RPMI7951 (cell line): ENCODE measurements around the gene CD93. TPM values are rescaled to one million over a fixed set of nuclear protein-coding genes. Genes with fewer than 3 reads are reported as not detected.

Experiments
- DNase-seq: peaks from one replicate; pipeline ENCODE4 v3.0.0-alpha.2; 2012; ENCODE audit warnings: low read depth
- total RNA-seq: library from RNA; depleted of rRNA; stranded (reverse); fragments of >200 nt; shearing (Covaris generic); gene quantifications from 2 replicates; pipeline ENCODE4 v1.2.3, GENCODE V29; 2014

CD93 gene
- total RNA-seq, 1 experiment from 2014 or later: under 0.01 TPM

DNA sequence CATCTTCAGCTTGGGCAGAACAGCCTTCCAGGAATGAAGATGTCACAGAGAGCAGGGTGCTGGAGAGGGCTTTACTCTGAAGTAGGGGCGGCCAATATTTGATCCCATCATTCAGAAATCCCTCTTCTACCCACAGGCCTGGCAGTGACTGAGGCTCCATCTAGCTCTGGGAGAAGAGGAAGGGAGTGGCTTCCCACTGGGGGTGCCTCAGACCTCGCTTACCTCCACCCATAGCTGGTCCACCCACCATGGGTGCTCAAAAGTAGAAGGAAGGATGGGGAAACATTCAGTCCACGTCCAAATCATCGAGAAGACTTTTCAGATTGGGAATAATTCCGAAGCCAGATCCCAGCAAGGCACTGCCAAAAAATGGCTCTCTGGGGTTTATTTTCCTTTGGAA, 24.9 kb downstream of the CD93 start:
- no peak for DNase-seq

GRCh38 chr20:23060629-23061028, 25.5 kb downstream of the CD93 start:
- peak; percentile 79 for DNase-seq

DNA sequence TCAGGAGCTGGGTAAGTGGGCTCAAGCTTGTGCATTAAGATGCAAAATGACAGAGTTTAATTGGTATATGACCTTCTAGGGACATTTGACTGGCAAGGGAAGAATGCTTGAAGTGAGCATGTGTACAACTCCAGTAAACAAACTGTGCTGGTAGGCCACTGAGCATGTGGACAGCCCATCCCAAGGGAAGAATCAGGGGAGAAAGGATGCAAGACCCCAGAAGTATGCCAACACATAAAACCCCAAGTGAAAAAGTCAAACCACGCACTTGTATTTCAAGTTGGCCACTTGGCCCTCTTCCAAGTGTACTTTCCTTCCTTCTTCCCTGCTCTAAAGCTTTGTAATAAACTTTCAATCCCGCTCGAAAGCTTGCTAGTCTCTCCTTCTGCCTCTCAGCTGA, 26.3 kb downstream of the CD93 start:
- DNase-seq: peak; percentile 32

DNA sequence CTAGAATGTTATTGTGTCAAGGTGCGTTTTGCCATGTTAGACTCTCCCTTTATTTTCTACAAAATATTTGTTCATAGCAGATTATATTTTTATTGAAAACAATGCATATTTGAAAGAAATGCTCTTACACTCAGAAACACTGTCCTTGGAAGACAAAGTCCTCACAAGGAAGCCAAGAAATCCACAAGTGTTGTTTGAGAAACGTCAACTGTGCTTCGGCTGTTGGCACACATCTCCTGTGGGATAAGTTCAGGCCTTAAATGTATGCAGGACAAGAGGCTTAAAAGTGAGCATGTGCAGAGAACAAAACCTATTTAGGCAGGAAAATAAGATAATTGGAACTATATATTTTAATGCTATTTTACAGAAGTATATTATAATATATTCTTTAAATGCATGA, 27.1 kb downstream of the CD93 start:
- no peak for DNase-seq

- DNase-seq: no peak
Observed at GRCh38 chr20:23058240-23058639, 27.9 kb downstream of the CD93 start.

DNA sequence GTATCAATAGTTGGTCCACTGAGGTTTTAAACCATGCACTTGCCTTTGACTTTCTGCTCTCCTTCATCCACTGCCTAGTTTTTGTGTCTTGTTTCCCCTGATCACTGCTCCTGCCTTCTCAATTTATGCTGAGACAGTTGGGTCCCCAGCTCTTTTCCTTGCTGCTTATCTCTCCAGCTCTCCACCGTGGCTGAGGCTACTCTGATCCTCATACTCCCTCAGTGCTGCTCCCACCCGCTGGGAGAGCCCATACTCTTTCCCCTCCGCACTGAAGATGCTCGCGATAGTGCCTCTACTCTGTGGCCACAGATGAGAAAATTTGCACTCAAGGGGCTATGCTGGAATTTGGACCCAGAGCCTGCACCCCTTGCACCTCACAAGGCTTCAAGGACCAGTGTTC, 33.2 kb downstream of the CD93 start:
- DNase-seq: no peak

DNA sequence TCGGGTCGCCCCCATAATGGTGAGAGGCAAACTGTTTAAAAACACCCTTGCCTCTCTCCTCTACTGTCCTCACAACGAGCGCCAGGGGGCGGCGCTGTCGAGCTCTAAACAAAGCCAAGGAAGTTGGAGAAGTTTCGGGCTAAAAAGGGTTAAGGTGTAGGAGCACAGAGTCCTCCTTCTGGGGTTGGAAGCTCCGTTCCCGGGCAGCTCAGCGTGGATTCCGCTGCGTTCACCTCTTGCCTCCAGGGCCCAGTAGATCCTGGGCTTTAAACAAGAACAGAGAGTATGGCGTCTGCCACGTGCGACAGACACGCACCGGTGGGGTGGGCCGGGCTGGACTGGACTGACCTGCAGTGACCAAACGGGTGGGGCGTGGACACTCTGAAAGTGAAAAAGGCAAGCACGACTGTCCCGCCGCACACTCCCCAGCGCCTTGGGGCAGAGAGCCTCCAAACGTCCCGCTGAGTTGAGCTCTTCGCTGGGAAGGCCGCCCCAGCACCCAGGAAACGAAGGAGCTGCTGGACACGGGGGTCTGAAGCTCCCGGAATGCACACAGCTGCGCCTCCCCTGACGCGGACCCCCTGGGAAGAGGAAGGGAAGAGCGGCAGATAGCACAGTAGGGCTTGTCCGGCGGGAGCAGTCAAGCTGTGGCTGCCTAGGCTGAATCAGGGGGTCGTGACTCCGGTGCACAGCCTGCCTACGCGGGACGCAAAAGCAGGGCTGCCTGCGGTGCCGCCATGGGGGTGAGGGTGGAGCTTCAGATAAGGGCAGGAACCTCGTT, 35.1 kb downstream of the CD93 start:
- peak; percentile 90 for DNase-seq

- DNase-seq: no peak
Observed at GRCh38 chr20:23050076-23050838, 35.9 kb downstream of the CD93 start.

DNA sequence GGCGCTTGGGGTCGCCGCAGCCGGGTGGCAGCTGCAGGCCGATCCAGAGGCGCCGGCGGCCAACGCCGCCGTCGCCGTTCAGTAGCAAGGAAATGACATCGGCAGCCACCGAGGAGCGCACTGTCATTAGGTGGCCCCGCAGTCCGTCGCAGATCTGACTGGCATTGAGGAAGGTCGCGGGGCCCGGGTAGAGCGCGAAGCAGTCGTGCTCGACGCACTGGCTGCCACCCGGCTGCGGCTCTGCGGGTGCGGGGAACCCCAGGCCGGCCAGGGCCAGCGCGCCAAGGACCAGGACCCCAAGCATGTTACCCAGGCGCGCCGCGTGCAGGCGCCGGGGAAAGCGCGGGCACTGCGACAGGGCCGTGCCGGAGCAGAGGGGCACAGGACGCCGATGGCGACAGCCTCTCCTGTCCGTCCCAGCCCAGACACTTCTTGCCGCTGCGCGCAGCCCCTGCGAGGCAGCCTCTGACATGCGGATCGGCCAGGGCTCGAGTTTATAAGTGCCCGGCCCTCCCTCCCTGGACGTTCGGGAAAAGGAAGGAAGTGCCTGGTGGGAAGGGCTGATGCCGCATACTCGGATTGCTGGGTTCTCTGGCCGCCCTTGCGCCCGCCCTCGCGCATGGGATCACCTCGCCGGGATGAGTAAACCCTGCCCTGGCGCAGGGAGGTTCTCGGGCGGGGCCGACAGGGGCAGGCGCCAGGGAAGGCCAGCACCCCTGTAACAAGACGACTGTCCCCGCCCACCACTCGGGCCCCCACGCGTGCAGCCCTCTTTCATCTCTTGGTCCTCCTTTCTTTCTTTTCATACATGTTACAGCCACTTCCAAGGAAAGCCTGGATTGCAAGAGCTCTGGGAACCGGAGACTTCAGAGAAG, 36.7 kb downstream of the CD93 start, which contains the start of gene THBD:
Gene THBD (minus strand): TSS at position 472 of the 875 bp plus-strand sequence. CDS start 168 bp downstream, at position 304.
- DNase-seq: peak; percentile 91

DNA sequence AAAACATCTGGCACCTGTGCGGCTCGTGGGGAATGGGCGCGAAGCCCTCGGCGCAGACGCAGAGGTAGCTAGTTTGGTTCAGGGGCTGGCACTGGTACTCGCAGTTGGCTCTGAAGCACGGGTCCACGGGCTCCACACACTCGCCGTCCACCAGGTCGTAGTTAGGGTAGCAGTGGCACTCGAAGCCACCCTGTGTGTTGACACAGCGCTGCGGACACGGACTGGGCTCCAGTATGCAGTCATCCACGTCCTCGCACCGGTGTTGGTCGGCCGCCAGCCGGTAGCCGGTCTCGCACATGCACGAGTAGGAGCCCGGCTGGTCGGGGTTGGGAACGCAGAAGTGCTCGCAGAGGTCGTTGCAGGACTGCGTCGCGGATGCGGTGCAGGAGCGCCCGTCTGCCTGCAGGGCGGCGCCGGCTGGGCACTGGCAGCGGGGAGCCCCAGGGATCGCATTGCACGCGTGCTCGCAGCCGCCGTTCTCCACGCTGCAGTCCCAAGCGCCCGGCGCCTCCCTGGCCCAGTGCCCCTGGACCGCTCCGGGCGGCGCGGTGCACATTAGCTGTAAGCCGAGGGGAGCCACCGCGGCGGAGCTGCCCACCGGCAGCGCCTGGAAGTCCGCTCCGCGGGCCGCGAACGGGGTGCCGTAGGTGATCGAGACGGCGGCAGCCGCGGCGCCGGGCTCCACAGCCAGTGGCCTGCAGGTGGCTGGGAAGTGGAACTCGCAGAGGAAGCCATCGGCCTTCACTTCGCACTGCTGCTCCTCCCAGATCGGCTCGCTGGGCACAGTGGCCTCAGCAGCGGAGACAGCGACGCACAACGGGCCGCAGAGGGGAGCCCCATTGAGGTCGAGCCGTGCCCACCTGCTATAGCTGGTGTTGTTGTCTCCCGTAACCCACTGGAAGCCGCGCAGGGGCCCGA, 37.6 kb downstream of the CD93 start:
- peak; percentile 58 for DNase-seq

DNA sequence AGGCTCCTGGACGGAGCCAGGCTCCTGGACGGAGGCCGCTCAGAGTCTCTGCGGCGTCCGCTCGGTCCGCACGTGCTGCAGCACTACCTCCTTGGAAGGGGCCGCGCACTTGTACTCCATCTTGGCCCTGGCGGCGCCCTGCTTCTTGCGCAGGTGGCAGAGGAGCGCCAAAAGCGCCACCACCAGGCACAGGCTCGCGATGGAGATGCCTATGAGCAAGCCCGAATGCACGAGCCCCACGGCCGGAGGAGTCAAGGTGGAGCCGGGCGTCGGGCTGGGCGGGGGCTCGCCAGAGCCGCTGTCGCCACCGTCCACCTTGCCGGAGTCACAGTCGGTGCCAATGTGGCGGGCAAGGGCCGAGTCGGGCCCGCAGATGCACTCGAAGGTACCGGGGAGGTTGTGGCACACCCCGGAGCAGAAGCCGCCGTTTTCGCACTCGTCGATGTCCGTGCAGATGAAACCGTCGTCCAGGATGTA, 38.3 kb downstream of the CD93 start:
- DNase-seq: no peak

DNA sequence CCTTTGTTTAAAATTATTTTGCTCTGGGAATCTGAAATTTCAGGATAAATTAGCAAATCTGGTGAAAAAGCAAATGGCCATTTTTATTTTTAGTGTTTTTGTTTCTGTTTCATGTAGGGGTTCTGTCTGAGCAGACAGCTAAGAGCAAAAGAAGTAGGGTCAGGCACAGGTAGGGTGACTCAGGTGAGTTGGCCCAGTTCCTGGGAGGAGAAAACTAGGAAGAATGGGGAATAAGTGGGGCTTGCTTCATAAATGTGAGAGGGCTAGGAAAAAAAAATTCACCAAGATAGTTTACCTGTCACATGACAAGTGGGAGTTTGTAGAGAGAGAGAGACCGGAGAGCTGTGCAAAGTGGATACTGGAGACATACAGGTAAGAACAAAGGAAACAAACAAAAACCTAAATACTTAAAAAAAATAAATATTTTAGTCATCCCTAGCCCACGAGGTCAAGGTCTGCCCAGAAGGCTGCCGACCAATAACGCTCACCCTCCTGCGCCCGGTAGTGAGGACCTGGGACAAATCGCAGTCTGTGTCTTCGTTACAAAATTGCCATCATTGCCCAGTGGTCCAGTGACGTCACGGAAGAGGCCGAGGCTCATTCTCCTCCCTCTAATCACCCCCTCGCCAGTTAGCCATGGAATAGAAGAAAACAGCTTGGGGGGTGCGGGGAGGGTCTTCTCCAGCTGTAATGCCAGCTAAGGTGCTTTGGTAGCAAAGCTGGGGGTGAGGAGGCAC, 39.0 kb downstream of the CD93 start:
- DNase-seq: no peak

GRCh38 chr20:23046431-23046830, 39.7 kb downstream of the CD93 start:
- DNase-seq: no peak

DNA sequence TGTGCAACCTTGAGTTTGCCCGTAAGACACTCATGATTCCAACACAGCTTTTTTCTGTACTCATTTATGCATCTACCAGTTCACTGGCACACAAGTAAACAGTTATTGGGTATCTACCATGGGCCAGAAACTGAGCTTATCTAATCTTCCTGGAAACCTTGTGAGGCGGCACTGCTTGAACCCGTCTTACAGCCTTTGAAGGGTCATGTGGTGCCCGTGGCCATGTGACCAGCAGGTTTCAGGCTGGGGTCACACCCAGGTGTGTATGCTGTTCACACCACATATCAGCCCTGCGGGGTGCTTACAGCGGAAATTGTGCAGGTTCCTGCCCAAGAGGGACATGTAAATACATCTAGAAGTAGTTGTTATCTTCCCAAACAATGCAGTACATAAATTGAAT, 42.7 kb downstream of the CD93 start:
- no peak for DNase-seq

DNA sequence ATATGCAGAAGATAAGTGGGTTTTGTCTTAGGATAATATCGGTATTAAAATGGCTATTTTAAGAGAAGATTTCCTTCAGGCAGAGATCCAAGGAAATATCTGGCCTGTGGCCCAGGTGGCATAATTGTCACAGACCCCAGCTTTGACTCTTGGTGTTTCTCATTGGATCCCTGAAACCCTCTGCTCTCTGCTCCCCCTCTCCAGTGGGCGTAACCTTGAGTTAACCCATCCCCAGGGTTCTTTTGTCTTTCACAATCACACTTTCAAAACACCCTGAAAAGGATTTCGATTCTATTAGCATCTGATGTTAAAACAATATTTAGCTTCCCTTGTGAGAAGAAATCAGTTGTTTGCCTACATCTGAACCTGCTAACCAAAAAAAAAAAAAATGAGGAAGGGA, 43.9 kb downstream of the CD93 start:
- DNase-seq: no peak

DNA sequence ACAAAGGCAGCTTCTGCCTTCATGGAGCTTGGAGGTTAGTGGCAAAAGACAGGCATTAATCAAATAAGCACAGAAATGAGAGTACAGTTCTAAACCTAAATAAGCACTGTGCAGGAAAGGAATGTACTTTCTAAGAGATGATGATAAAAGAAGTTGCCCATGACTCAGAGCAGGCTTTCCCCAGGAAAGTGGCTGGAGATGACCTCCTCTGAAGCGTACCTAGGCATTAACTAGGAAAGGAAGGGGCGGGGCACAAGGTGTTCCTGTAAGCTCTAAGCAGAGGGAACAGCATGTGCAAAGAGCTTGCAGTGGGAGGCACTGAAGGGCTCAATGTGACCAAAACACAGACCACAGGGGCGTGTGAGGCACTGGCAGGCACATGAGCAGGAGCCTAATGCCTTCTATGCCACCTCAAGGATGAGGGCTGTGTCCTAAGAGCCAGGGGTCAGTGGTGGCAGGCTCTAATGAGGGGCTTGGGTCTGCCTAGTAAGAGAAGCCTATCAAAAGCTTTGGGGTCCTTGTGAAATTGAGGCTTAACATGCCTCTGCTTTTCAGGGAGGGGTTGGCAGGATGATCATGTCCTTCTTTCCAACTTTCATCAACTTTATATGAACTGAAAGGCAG, 46.1 kb downstream of the CD93 start:
- no peak for DNase-seq

- DNase-seq: no peak
Observed at GRCh38 chr20:23039136-23039875, 46.8 kb downstream of the CD93 start.

DNA sequence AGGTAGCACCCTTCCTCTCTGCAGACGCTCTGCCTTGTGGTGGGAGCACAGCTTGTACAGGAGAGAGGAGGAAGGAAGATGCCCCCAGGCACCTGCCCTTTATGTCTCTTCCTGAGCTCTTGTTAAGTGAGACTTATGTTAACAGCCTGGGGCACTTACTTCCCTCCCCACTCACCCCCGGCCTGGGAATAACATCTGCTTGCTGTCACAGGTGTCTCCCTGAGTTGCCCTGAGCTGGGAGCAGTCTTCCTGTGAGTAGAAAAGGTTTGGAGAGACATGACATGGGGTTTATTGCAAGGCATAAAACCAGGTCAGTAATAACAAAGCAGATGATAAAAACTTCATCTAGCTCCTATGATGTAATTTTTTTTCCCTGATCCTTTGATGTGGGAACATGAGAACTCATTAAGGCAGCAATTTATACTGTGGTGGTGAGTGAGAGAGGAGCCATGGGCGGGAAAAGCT, 49.1 kb downstream of the CD93 start:
- DNase-seq: peak; percentile 28

- no peak for DNase-seq
Observed at GRCh38 chr20:23036371-23036770, 49.8 kb downstream of the CD93 start.
